NCI-H2227 treated with DMSO at 0.1 percent for 48 hours (cell line): ENCODE measurements around the gene FGF12.

Experiments
- DNase-seq: peaks from one replicate; lab custom pipeline; 2025; lab: John Stamatoyannopoulos, UW

FGF12 gene

DNA sequence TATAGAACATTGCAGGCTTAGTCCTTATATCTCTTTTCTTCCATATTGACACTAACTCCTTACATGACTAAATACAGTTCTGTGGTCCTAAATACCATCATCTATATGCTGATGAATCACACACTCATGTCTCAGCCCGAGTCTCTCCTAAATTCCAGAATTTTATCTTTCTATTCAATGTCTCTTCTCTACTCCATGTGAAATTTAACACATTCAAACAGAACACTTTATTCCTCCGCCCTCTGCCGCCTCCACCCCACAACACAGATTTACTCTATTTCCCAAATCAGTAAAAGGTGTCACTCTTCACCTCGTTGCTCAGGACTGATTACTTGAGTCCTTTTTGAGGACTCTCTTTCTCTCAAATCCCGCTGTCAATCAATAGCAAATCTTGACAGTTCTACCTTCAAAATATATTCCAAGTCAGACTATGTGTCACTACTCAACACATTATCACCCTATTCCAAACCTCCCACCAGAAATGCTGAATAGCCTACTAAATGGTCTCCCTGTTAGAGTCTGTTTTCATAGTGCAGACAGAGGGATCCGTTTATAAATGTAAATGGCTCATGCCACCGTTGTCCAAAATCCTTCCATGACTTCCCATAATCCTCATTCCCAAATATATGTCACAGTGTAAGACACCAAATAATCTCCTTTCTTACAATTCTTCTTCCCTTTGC is 230.3 kb downstream of the FGF12 start:
- DNase-seq, result no peak

GRCh38 chr3:192494174-192494573 is 233.2 kb downstream of the FGF12 start:
- DNase-seq, result no peak

GRCh38 chr3:192490720-192491119 is 236.6 kb downstream of the FGF12 start:
- DNase-seq, result no peak

DNA sequence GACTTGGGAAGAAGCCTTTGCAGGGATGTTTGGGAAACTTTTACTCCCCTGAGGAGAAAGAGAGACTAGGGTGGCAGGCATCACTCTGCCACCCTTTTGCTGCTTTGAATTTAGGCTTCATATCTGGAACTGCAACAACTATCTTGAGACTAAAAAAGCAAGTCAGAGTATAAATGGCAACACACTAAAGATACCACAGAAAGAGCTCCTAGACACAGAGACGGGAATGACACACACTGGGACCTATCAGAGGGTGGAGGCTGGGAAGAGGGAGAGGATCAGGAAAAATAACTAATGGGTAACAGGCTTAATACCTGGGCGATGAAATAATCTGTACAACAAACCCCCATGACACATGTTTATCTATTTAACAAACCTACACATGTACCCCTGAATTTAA is 237.8 kb downstream of the FGF12 start:
- no peak for DNase-seq

- DNase-seq, result no peak
These were observed 240.3 kb downstream of the FGF12 start for GRCh38 chr3:192487033-192487432.

DNA sequence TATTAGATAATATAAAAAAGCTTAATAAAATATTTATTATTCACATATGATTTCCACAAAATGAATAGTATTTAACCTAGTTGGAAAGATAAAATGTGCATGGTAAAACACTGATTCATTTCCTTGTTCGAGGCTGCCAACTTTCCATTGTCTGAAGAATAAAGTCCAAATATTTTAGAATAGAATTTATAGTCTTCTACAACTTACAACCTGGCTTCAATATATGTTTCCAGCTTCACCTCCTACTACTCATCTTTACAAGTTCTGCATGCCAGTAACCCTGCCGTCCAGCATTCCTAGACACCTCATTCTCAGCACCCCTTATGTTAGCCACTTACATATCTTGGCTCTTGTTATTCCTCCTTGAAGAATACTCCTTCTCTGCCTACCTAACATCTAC is 244.5 kb downstream of the FGF12 start:
- no peak for DNase-seq

DNA sequence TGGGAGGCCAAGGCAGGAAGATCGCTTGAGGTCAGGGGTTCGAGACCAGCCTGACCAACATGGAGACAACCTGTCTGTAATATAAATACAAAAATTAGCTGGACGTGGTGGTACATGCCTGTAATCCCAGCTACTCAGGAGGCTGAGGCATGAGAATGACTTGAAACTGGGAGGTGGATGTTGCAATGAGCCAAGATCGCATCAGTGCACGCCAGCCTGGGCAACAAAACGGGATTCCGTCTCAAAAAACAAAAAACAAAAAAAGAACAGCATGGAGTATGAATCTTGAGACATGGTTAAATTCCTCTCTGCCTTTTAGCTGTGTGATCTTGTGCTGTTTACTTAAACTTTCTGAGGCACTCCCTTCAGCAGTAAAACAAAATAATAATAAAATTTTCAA is 244.9 kb downstream of the FGF12 start:
- no peak for DNase-seq

DNA sequence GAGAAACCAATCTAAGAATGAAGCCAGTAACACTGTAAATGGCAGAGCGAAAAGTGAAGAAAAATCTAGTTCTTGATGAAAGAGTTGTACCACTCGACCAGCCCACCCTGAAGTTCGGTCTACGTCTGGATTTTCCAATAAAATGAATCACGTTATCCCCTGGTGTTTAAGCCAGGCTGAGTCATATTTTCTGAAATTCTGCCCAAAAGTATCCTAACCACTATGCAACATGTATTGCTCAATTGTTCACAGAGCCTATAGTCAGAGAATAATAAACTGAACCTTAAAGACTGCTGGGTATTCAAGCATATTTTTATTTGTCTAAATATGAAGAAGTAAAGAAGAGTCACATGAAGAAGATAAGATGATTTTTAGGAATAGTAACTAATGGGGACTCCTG is 245.7 kb downstream of the FGF12 start:
- DNase-seq, result no peak

- peak; percentile 73 for DNase-seq
These were observed 259.9 kb downstream of the FGF12 start for GRCh38 chr3:192467230-192468140.

- no peak for DNase-seq
These were observed 278.3 kb downstream of the FGF12 start for GRCh38 chr3:192449036-192449435.

- peak; percentile 82 for DNase-seq
These were observed 281.3 kb downstream of the FGF12 start for GRCh38 chr3:192445770-192446644.

DNA sequence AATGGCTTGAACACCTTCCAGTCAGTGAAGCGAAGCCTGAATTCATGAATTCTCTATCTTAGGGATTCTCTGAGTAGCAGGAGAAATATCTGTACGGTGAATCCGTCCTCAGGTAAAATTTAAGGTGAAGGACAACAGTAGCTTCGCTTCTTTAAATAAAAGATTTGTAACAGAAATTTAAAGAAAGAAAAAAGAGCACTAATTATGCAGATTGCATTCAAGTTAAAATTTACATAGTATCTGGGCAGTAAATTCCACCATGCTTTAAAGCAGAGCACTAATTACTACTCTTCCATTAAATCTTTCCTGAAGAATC is 282.6 kb downstream of the FGF12 start:
- DNase-seq, result no peak

DNA sequence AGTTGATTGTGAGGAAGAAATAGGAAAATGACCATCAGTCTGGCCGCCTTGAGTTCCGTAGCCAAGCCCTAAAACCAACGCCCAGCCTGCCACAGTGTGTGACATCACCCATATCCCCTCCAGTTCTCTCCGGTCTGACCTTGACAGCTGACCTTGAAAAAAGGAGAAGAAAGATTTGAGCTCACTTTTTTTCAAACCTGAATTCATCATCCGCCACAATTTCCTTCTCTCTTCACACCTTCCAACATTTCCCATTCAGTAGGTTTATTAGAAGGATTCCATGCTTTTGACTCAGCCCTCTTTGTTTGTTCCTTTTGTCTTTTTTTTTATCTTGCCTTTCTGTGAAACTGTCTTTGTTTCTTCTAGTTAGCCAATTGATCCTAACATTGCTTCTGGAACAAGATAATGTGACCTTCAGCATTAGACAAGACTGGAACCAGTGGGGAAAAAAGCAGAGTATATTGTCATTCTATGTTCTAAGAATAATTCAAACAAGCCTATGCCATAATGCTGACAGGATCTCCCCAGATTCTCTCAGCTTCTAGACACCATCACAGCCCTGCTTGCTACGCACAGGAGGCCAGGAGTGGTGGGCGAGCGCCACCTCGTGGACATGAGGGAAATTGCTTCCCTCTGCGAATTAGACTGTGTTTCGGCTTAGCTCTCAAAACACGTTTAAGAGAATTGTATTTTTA is 283.1 kb downstream of the FGF12 start:
- peak; percentile 51 for DNase-seq

- DNase-seq, result no peak
These were observed 292.1 kb downstream of the FGF12 start for GRCh38 chr3:192435241-192435640.

DNA sequence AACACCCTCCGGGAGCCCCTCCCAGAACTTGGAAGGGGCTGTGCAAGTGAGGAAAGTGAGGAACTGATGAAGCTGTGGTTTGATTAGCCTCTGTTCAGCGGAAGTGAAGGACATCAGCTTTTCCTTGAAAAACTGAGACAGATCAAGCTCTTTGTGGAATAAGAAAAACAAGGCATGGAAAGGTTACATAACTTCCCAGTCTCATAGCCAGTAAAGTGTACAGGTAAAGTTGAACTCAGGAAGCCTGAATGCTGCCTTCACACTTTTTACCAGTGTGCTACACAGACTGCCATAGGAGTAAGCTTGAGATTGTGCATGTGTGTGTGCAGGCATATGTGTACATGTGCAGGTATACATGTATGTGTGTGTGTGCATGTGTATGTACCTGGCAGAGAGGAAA is 293.2 kb downstream of the FGF12 start:
- DNase-seq, result no peak

DNA sequence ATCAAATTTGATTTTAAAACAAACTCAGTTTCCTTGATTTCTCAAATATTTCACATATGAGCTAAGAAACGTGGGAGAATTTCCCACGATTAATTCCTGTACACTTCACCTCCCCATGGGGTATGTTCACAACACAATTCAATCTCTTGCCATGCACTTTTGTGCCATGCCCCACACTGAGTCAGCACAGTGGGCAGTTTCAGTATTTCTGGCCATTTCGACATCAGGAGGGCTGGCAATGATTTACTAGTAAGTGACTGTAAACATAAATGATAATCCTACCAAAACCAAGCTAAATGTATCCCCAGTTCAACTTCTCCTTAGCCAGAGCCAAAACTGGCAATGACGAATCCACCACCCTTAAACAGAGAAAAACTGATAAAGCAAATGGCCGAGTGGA is 293.6 kb downstream of the FGF12 start:
- DNase-seq, result no peak

DNA sequence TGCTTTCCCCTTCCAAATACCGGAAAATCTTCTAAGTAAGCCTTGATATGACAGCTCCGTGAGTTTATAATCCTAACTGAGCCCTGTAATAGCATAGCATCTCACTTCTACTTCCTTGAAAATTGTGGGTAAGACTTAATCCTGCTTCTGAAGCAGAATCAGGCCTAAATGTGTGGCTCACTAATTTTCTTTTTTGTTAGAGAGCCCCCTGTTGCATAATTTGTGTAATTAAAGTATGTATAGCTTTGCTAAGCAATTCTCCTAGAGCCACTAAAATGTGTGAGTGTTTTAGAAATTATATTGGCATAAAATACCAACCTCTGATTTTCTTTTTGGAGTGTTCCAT is 304.4 kb downstream of the FGF12 start:
- DNase-seq, result peak; percentile 7

DNA sequence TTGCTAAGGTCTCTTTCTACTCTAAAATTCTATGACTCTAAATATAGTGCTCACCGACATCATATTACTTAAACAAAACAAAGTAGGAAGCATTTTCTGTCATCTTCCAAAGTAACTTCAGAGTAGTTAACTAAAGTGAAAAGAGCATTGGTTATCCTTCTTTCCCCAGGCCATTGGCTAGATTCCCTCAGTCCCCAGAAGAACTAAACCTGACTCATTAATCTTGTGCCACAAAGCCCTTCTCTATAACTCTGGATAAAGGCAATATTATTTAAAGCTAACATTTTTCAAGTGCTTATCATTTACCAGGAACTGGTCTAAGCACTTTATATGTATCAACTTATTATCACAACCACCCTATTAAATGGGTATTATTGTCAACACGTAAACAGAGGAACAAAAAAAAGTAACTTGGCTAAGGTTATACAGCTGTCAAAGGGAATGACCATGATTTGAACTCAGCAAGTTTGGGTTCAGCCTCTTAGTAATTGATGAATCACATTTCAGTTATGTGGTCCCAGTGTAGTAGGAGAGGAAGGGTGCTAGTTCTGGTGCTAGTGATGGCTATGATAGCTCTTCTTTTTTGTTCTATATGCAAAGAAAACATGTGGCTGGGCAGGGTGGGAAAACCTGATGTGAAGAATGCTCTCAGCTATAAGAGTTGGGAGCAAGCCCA is 304.9 kb downstream of the FGF12 start:
- no peak for DNase-seq

- no peak for DNase-seq
These were observed 308.0 kb downstream of the FGF12 start for GRCh38 chr3:192419312-192419711.

DNA sequence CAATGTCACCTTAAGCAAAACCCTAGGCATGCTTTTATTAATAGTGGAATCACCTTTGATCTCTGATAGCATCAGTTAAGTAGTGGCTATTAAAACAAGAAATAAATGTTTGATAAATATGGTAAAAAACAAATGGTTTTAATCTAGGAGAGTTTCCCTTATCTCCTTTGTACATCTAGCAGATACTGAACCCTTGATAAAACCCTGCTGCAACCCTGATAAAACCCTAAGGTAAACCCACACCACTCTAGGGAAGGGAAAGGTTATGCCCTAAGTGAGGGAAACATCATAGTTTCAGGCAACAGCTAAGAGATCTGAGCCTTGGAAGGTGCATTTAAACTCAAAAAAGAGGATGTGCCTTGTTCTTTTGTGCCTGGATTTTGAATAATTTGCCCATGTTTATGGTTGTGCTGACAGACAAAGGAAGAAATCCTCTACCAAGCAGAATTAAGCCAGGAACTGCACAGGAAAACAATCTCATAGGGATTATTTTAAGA is 309.7 kb downstream of the FGF12 start:
- DNase-seq, result no peak

DNA sequence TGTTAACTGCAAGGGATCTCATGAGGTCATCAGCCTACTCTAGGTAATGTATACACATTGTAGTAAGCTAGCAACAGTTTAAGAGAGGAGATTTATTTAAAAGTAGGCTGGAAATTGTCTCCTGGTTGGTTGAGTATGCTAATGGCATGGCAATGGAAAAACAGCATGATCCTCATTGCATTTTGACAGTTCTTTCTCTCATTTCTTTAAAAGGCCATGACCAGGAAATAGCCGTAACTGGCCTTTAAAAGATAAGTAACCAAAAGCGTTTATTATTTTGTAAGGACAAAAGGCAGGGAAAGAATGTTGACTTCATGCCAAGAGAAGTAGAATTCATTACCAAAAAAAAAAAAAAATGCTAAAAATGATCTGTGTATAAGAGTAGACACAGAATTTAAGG is 310.3 kb downstream of the FGF12 start:
- DNase-seq, result no peak
